Measurements from ENCODE around the gene BSG. TPM values are rescaled to one million over a fixed set of nuclear protein-coding genes. Genes with fewer than 3 reads are reported as not detected.

The BSG gene
- total and polyA plus RNA-seq, 10 of the 15 experiments (the other 5 are each of a cell fraction or from before 2014, with no cell fraction given): 2.8 to 297 (median 199) TPM

- no peak overlapping the region for H2AFZ ChIP-seq (ENCODE audit: control insufficient read depth, low read depth, low read length)
- TF ChIP-seq POU2F2 (IDR thresholded peaks at IDR 0.05; ENCODE audit: borderline replicate concordance, low read depth, low read length) (no peak), MYC (IDR thresholded peaks at IDR 0.05; ENCODE audit: insufficient read depth, insufficient read length, insufficient replicate concordance, low read length, severe bottlenecking) (no peak), IKZF1 (conservative IDR thresholded peaks at IDR 0.05) (no peak), SRF (IDR thresholded peaks at IDR 0.05; ENCODE audit: low read depth in 2 of 2, low read length in 2 of 2) (no peak)
- TF ChIP-seq, protein P1, sequence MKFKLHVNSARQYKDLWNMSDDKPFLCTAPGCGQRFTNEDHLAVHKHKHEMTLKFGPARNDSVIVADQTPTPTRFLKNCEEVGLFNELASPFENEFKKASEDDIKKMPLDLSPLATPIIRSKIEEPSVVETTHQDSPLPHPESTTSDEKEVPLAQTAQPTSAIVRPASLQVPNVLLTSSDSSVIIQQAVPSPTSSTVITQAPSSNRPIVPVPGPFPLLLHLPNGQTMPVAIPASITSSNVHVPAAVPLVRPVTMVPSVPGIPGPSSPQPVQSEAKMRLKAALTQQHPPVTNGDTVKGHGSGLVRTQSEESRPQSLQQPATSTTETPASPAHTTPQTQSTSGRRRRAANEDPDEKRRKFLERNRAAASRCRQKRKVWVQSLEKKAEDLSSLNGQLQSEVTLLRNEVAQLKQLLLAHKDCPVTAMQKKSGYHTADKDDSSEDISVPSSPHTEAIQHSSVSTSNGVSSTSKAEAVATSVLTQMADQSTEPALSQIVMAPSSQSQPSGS (IDR thresholded peaks at IDR 0.05; ENCODE audit: low read length): no peak
- ChIA-PET CTCF (interaction anchor here (1.3 kb wide), 1 partner anchor 10 kb away, joined by 4 read pairs; no protein-coding TSS in a partner anchor), RAD21 (ENCODE audit: unreplicated experiment) (no interaction called here), SMC1A (ENCODE audit: uncharacterized antibody, unreplicated experiment) (no interaction called here), POLR2A (no interaction called here)
- in situ Hi-C loops (cut with MboI) (no loop called here), intact Hi-C loops (cut with micrococcal nuclease; ENCODE audit: unreplicated experiment) (no loop called here)
- no peaks in the 10 kb centered on the region for H3K4me1 ChIP-seq (ENCODE audit: control insufficient read depth, insufficient read depth, low read length)
- no peak overlapping the region for H3K27ac ChIP-seq (ENCODE audit: control insufficient read depth, insufficient read depth)
- H3K27me3 ChIP-seq (replicated peaks in 1 of 2; ENCODE audit: control insufficient read depth in 2 of 2, insufficient read depth in 2 of 2, low read length in 1 of 2): no peaks in the 10 kb centered on the region
- FAIRE-seq: no peak
- H3K4me2 ChIP-seq (ENCODE audit: control insufficient read depth, insufficient read depth): no peak overlapping the region
- no peak overlapping the region for H3K4me3 ChIP-seq
- BruUV-seq (replicated peaks): no TSS peak
- H3K9me3 ChIP-seq (replicated peaks; ENCODE audit: control insufficient read depth, insufficient read depth, low read length): no peaks in the 10 kb centered on the region
- H4K20me1 ChIP-seq (ENCODE audit: control insufficient read depth, insufficient read depth): no peaks in the 10 kb centered on the region; the same call in 1 of the 2 replicates
- no peak overlapping the region for H3K9ac ChIP-seq (ENCODE audit: control insufficient read depth, insufficient read depth, low read length)
- no peak for ATAC-seq
- DNase-seq (ENCODE audit: low read depth, low spot score): no peak
- H3K79me2 ChIP-seq (ENCODE audit: control insufficient read depth, insufficient read depth, low read length): no peaks in the 10 kb centered on the region
- H3K36me3 ChIP-seq (ENCODE audit: control insufficient read depth in 2 of 2, insufficient read depth in 2 of 2, low read length in 1 of 2): no peaks in the 10 kb centered on the region; a peak in 2 of 4 replicates
- WGBS (ENCODE audit: insufficient coverage, insufficient replicate concordance, low lambda C conversion rate, missing lambda C conversion rate): 76% methylated on average over 30 of the region's 34 CpGs
Observed at GRCh38 chr19:542173-542866, 30.1 kb upstream of the BSG start.
